Esophagus squamous epithelium (tissue), 4 donors: Measurements from ENCODE around the gene RNASEL.

Source experiments
- POLR2A ChIP-seq, 4 donors: fragments of 450-650 bp; IDR thresholded peaks; one replicate each; pipeline ENCODE4 v1.6.1; 2017; ENCODE audit warnings: antibody characterized with exemption in 4 of 4, mild to moderate bottlenecking in 4 of 4, moderate library complexity in 3 of 4
- TF ChIP-seq, protein P1 (sequence below), 6 experiments: fragments of 450-650 bp in 4 of 6; fragments of 200-600 bp in 2 of 6; sonication (generic) in 2 of 6; IDR thresholded peaks; one replicate each; pipeline ENCODE4 v1.5.1; 2016 to 2019; ENCODE audit warnings: antibody characterized with exemption in 6 of 6, mild to moderate bottlenecking in 4 of 6, moderate library complexity in 4 of 6

GRCh38 chr1:182570611-182570970, 18.5 kb downstream of the RNASEL start:
- TF ChIP-seq, protein P1, sequence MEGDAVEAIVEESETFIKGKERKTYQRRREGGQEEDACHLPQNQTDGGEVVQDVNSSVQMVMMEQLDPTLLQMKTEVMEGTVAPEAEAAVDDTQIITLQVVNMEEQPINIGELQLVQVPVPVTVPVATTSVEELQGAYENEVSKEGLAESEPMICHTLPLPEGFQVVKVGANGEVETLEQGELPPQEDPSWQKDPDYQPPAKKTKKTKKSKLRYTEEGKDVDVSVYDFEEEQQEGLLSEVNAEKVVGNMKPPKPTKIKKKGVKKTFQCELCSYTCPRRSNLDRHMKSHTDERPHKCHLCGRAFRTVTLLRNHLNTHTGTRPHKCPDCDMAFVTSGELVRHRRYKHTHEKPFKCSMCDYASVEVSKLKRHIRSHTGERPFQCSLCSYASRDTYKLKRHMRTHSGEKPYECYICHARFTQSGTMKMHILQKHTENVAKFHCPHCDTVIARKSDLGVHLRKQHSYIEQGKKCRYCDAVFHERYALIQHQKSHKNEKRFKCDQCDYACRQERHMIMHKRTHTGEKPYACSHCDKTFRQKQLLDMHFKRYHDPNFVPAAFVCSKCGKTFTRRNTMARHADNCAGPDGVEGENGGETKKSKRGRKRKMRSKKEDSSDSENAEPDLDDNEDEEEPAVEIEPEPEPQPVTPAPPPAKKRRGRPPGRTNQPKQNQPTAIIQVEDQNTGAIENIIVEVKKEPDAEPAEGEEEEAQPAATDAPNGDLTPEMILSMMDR (IDR thresholded peaks at IDR 0.05) = no peak
- TF ChIP-seq POLR2A (IDR thresholded peaks at IDR 0.05) = no peak
